SK-N-SH (cell line): ENCODE results near the gene ZNF30. TPM values are rescaled to one million over a fixed set of nuclear protein-coding genes. Genes with fewer than 3 reads are reported as not detected.

Experiments used
- CTCF ChIA-PET: fragments of 300-600, 350-600 bp; formaldehyde crosslinking; extraction: SDS; loops from one replicate; lab custom pipeline; 2021; lab: Yijun Ruan, JAX
- POLR2A ChIA-PET: fragments of 350-600 bp; sonication (Branson Sonifier 250); formaldehyde crosslinking; extraction: SDS; loops from one replicate; lab custom pipeline; 2020; ENCODE audit warnings: antibody characterized with exemption, inconsistent platforms; lab: Yijun Ruan, JAX
- DNase-seq: peaks from one replicate; pipeline ENCODE4 v3.0.0; 2012
- H2AFZ ChIP-seq: fragments of 200-600 bp; sonication (generic); 2 replicates; pipeline ENCODE4 v1.8.1; 2016; ENCODE audit warnings: antibody characterized with exemption, mild to moderate bottlenecking, low read depth
- H3F3A ChIP-seq: fragments of 200-600 bp; sonication (generic); replicated peaks from 2 replicates; pipeline ENCODE3; 2016; ENCODE audit warnings: antibody characterized with exemption, mild to moderate bottlenecking; ENCODE audit not compliant: insufficient read depth
- H3K27ac ChIP-seq, 2 experiments: fragments of 200-500 bp in 1 of 2; fragments of 200-600 bp in 1 of 2; sonication (Bioruptor generic) in 1 of 2; sonication (generic), shearing (Covaris generic) in 1 of 2; 2 replicates each; pipeline versions ENCODE4 v1.5.1 to v1.6.1; 2014 to 2016; ENCODE audit warnings: low read depth in 2 of 2, inconsistent platforms in 1 of 2, low read length in 1 of 2, mild to moderate bottlenecking in 1 of 2, mixed read lengths in 1 of 2
- H3K27me3 ChIP-seq: fragments of 200-600 bp; sonication (generic), shearing (Covaris generic); 2 replicates; pipeline ENCODE4 v1.6.1; 2016; ENCODE audit warnings: mixed run types; ENCODE audit not compliant: insufficient read depth
- H3K36me3 ChIP-seq, 2 experiments: fragments of 200-500 bp in 1 of 2; fragments of 200-600 bp in 1 of 2; sonication (Bioruptor generic) in 1 of 2; sonication (generic) in 1 of 2; replicated peaks in 1 of 2; 2 replicates each; pipeline versions ENCODE3 to v1.5.1; 2014 to 2016; ENCODE audit warnings: low read length in 1 of 2, mild to moderate bottlenecking in 1 of 2; ENCODE audit not compliant: insufficient read depth in 2 of 2, control insufficient read depth in 1 of 2
- H3K4me1 ChIP-seq, 2 experiments: fragments of 200-500 bp in 1 of 2; fragments of 200-600 bp in 1 of 2; sonication (Bioruptor generic) in 1 of 2; sonication (generic), shearing (Covaris generic) in 1 of 2; 2 replicates each; pipeline versions ENCODE4 v1.5.1 to v1.6.1; 2014 to 2016; ENCODE audit warnings: low read depth in 1 of 2, low read length in 1 of 2, mixed run types in 1 of 2; ENCODE audit not compliant: insufficient read depth in 2 of 2, control insufficient read depth in 1 of 2
- H3K4me2 ChIP-seq: fragments of 200-600 bp; sonication (generic), shearing (Covaris generic); 2 replicates; pipeline ENCODE4 v1.6.1; 2017; ENCODE audit warnings: mixed run types
- H3K4me3 ChIP-seq, 2 experiments: fragments of 200-500 bp in 1 of 2; fragments of 200-600 bp in 1 of 2; sonication (Bioruptor generic) in 1 of 2; sonication (generic), shearing (Covaris generic) in 1 of 2; 2 replicates each; pipeline versions ENCODE4 v1.5.1 to v1.8.1; 2014 to 2016; ENCODE audit warnings: low read depth in 2 of 2, inconsistent platforms in 1 of 2, low read length in 1 of 2, mild to moderate bottlenecking in 1 of 2, mixed read lengths in 1 of 2, moderate library complexity in 1 of 2
- H3K79me2 ChIP-seq: fragments of 200-600 bp; sonication (generic); 2 replicates; pipeline ENCODE4 v1.8.1; 2017; ENCODE audit warnings: mild to moderate bottlenecking; ENCODE audit not compliant: insufficient read depth
- H3K9ac ChIP-seq: fragments of 200-600 bp; sonication (generic); 2 replicates; pipeline ENCODE4 v1.6.1; 2017; ENCODE audit warnings: mixed run types
- H3K9me2 ChIP-seq: fragments of 200-600 bp; sonication (generic); 2 replicates; pipeline ENCODE4 v1.6.1; 2017; ENCODE audit warnings: mixed run types
- H3K9me3 ChIP-seq: fragments of 200-600 bp; sonication (generic); 2 replicates; pipeline ENCODE4 v1.6.1; 2017; ENCODE audit warnings: mixed run types, mild to moderate bottlenecking, moderate library complexity
- H4K20me1 ChIP-seq: fragments of 200-600 bp; sonication (generic); 2 replicates; pipeline ENCODE4 v1.6.1; 2017; ENCODE audit warnings: mild to moderate bottlenecking, mixed run types; ENCODE audit not compliant: insufficient read depth
- EP300 ChIP-seq, 2 experiments: IDR thresholded peaks; 2 replicates each; pipeline versions ENCODE4 v1.4.0 to v1.6.1; 2012; ENCODE audit warnings: borderline replicate concordance in 1 of 2, low read depth in 1 of 2, low read length in 1 of 2
- FOXJ3 ChIP-seq: sonication (generic); formaldehyde crosslinking; IDR thresholded peaks from 2 replicates; pipeline ENCODE4 v1.5.1; 2020; ENCODE audit warnings: mild to moderate bottlenecking, missing genetic modification reagents
- GABPA ChIP-seq: IDR thresholded peaks from 2 replicates; pipeline ENCODE4 v1.4.0; 2012; ENCODE audit warnings: low read depth, mild to moderate bottlenecking
- JUND ChIP-seq: IDR thresholded peaks from 2 replicates; pipeline ENCODE4 v1.4.0; 2012
- NFIC ChIP-seq: IDR thresholded peaks from 2 replicates; pipeline ENCODE4 v1.4.0; 2012; ENCODE audit warnings: borderline replicate concordance
- POLR2AphosphoS5 ChIP-seq: IDR thresholded peaks from 2 replicates; pipeline ENCODE4 v1.6.1; 2012; ENCODE audit warnings: low read depth, low read length
- RAD21 ChIP-seq: IDR thresholded peaks from 2 replicates; pipeline ENCODE4 v1.6.1; 2012; ENCODE audit warnings: mild to moderate bottlenecking, low read length
- RCOR1 ChIP-seq: fragments of 150-350 bp; IDR thresholded peaks from 2 replicates; pipeline ENCODE4 v1.6.1; 2017; ENCODE audit warnings: antibody characterized with exemption, low read length
- RFX5 ChIP-seq: IDR thresholded peaks from 2 replicates; pipeline ENCODE4 v1.6.1; 2012; ENCODE audit warnings: mild to moderate bottlenecking, improper control_type of control experiment, low read length
- SMC3 ChIP-seq: IDR thresholded peaks from 2 replicates; pipeline ENCODE4 v1.6.1; 2012; ENCODE audit warnings: low read depth, low read length, improper control_type of control experiment
- TCF12 ChIP-seq: IDR thresholded peaks from 2 replicates; pipeline ENCODE4 v1.4.0; 2012
- TEAD4 ChIP-seq: IDR thresholded peaks from 2 replicates; pipeline ENCODE4 v1.4.0; 2012; ENCODE audit warnings: mild to moderate bottlenecking, borderline replicate concordance; ENCODE audit not compliant: insufficient read depth
- YY1 ChIP-seq: IDR thresholded peaks from 2 replicates; pipeline ENCODE4 v1.4.0; 2012; ENCODE audit warnings: low read depth, mild to moderate bottlenecking
- WGBS: methylation state at CpG from one replicate; pipeline ENCODE4 v1.1.6; 2017; ENCODE audit warnings: low lambda C conversion rate; 5-methylcytosine and 5-hydroxymethylcytosine counted together
- polyA plus RNA-seq, 3 experiments: library from polyadenylated mRNA; depleted of rRNA; stranded (reverse); fragments of >200 nt; gene quantifications; 2 replicates each; pipeline ENCODE4 v1.2.3, GENCODE V29; 2012
- TF ChIP-seq, protein P1 (sequence below): IDR thresholded peaks from 2 replicates; pipeline ENCODE4 v1.4.0; 2012; ENCODE audit warnings: low read depth
- TF ChIP-seq, protein P2 (sequence below): IDR thresholded peaks from 2 replicates; pipeline ENCODE4 v1.4.0; 2012; ENCODE audit warnings: low read depth, borderline replicate concordance
- TF ChIP-seq, protein P3 (sequence below): IDR thresholded peaks from 2 replicates; pipeline ENCODE4 v1.6.1; 2012; ENCODE audit warnings: mild to moderate bottlenecking, low read depth, low read length, moderate library complexity

ZNF30 gene
- polyA plus RNA-seq, 1 of the 3 experiments (the other 2 are of a cell fraction): 1.7 TPM

GRCh38 chr19:34879563-34879962 lies 47.1 kb upstream of the ZNF30 start:
- no peaks in the 10 kb centered on the region for H4K20me1 ChIP-seq
- no peak for DNase-seq
- TF ChIP-seq FOXJ3 (CRISPR knock-in tag): no peak
- TF ChIP-seq RAD21: no peak
- H3K4me3 ChIP-seq: no peak overlapping the region
- H3K9me3 ChIP-seq: no peaks in the 10 kb centered on the region
- ChIA-PET POLR2A (no interaction called here), CTCF (interaction anchor here (1.6 kb wide), 1 partner anchor 1102 kb away, joined by 4 read pairs; no protein-coding TSS in a partner anchor)
- no peaks in the 10 kb centered on the region for H3K79me2 ChIP-seq
- H3F3A ChIP-seq: no peaks in the 10 kb centered on the region
- no peaks in the 10 kb centered on the region for H3K9me2 ChIP-seq
- no peak overlapping the region for H3K27ac ChIP-seq
- no peaks in the 10 kb centered on the region for H3K4me1 ChIP-seq
- no peak overlapping the region for H3K9ac ChIP-seq
- no peaks in the 10 kb centered on the region for H3K36me3 ChIP-seq
- no peaks in the 10 kb centered on the region for H3K27me3 ChIP-seq
- no peak overlapping the region for H3K4me2 ChIP-seq
- no peak overlapping the region for H2AFZ ChIP-seq

- Histone ChIP-seq H2AFZ (no peak overlapping the region), H3K4me3 (no peak overlapping the region), H3K4me2 (no peak overlapping the region), H3K79me2 (no peaks in the 10 kb centered on the region), H3K27ac (no peak overlapping the region), H3K9me3 (no peaks in the 10 kb centered on the region), H3K9me2 (no peaks in the 10 kb centered on the region), H4K20me1 (no peaks in the 10 kb centered on the region), H3K4me1 (no peaks in the 10 kb centered on the region), H3K36me3 (no peaks in the 10 kb centered on the region), H3K27me3 (no peaks in the 10 kb centered on the region), H3F3A (no peaks in the 10 kb centered on the region), H3K9ac (no peak overlapping the region)
- 22% methylated on average over 1 of the region's 1 CpG for WGBS
- DNase-seq: no peak
- ChIA-PET CTCF (interaction anchor here (1.6 kb wide), 1 partner anchor 1102 kb away, joined by 4 read pairs; no protein-coding TSS in a partner anchor), POLR2A (no interaction called here)
- TF ChIP-seq RCOR1: no peak
- TF ChIP-seq NFIC: no peak
- TF ChIP-seq TCF12: no peak
- no peak for TF ChIP-seq TEAD4
- TF ChIP-seq FOXJ3 (CRISPR knock-in tag): no peak
- no peak for TF ChIP-seq EP300 (IDR thresholded peaks at IDR 0.05; ENCODE audit: borderline replicate concordance in 1 of 2, low read depth in 1 of 2, low read length in 1 of 2)
- no peak for TF ChIP-seq JUND
- no peak for TF ChIP-seq SMC3
- no peak for TF ChIP-seq GABPA
- TF ChIP-seq, protein P1, sequence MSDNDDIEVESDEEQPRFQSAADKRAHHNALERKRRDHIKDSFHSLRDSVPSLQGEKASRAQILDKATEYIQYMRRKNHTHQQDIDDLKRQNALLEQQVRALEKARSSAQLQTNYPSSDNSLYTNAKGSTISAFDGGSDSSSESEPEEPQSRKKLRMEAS: no peak
- no peak for TF ChIP-seq POLR2AphosphoS5
- TF ChIP-seq, protein P2, sequence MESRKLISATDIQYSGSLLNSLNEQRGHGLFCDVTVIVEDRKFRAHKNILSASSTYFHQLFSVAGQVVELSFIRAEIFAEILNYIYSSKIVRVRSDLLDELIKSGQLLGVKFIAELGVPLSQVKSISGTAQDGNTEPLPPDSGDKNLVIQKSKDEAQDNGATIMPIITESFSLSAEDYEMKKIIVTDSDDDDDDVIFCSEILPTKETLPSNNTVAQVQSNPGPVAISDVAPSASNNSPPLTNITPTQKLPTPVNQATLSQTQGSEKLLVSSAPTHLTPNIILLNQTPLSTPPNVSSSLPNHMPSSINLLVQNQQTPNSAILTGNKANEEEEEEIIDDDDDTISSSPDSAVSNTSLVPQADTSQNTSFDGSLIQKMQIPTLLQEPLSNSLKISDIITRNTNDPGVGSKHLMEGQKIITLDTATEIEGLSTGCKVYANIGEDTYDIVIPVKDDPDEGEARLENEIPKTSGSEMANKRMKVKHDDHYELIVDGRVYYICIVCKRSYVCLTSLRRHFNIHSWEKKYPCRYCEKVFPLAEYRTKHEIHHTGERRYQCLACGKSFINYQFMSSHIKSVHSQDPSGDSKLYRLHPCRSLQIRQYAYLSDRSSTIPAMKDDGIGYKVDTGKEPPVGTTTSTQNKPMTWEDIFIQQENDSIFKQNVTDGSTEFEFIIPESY: no peak
- TF ChIP-seq RFX5: no peak
- TF ChIP-seq YY1: no peak
- TF ChIP-seq RAD21: no peak
- TF ChIP-seq, protein P3, sequence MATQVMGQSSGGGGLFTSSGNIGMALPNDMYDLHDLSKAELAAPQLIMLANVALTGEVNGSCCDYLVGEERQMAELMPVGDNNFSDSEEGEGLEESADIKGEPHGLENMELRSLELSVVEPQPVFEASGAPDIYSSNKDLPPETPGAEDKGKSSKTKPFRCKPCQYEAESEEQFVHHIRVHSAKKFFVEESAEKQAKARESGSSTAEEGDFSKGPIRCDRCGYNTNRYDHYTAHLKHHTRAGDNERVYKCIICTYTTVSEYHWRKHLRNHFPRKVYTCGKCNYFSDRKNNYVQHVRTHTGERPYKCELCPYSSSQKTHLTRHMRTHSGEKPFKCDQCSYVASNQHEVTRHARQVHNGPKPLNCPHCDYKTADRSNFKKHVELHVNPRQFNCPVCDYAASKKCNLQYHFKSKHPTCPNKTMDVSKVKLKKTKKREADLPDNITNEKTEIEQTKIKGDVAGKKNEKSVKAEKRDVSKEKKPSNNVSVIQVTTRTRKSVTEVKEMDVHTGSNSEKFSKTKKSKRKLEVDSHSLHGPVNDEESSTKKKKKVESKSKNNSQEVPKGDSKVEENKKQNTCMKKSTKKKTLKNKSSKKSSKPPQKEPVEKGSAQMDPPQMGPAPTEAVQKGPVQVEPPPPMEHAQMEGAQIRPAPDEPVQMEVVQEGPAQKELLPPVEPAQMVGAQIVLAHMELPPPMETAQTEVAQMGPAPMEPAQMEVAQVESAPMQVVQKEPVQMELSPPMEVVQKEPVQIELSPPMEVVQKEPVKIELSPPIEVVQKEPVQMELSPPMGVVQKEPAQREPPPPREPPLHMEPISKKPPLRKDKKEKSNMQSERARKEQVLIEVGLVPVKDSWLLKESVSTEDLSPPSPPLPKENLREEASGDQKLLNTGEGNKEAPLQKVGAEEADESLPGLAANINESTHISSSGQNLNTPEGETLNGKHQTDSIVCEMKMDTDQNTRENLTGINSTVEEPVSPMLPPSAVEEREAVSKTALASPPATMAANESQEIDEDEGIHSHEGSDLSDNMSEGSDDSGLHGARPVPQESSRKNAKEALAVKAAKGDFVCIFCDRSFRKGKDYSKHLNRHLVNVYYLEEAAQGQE: no peak
These were observed 46.7 kb upstream of the ZNF30 start for GRCh38 chr19:34880034-34880433.
